ENCODE data around the gene RBPMS2. TPM values are rescaled to one million over a fixed set of nuclear protein-coding genes. Genes with fewer than 3 reads are reported as not detected.

Gene RBPMS2
- total and polyA plus RNA-seq, 9 donors, result 1.1 to 23.8 (median 10.4) TPM

DNA sequence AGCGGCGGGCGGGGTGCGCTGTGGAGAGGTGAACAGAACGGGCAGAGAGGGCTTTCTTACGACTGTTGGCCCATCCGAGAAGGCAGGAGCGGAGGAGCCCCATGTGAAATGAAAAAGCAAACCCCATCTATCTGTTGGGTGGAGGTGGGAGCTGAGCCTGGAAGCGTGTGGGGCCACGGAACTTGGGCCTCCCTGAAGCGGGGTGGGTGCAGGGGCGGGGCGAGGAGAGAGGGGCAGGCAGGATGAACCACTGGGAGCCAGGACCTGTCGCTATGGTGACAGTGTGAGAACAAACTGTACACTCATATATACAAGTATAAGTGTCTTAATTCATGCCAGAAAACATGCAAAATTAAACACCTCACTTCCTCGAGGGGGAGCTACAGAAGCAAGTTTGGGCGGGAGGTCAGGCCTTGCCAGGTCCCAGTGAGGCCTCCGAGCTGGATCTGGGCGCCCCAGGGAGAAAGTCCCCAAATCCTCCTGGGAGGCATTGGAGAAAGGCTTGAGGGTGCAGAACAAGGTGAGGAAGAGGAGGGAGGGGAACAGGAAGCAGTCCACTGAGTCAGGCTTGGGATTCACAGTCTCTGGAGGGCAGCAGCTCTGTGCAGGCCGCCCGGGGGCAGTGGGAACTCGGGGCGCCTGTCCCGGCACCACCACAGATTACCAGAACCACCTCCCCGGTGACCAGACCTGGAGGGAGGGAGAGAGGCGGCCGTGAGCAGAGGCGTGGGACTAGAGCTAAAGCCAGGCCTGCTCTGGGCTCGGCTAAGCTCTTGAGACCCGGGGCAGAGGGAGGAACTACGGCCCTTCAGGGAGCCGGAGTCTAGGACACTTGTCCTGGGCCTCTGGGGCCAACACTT, 34.8 kb downstream of the RBPMS2 start:
- H3K4me1 ChIP-seq (ENCODE audit: insufficient read depth), result peaks cover 15% of the 10 kb centered on the region
- no peaks in the 10 kb centered on the region for H3K9me3 ChIP-seq
- WGBS, 3 donors, result 33 to 49% (median 38%) methylated on average over 30 to 31 of the region's 31 CpGs
- no peak overlapping the region for H3K4me3 ChIP-seq
- H3K27me3 ChIP-seq, result no peaks in the 10 kb centered on the region
- peak overlapping the region in 1 of 2 donors; percentile 60 for H3K27ac ChIP-seq
- intact Hi-C loops (cut with DNase I), result loop anchor here in 1 of 4 donors (2.0 kb wide), 1 partner anchor 66 kb away; no protein-coding TSS in a partner anchor
- no peak for TF ChIP-seq POLR2A (IDR thresholded peaks at IDR 0.05)
- peak in 2 of 3 donors; percentile 31 to 44 for TF ChIP-seq CTCF (IDR thresholded peaks at IDR 0.05)
- peak in 4 of 5 donors; percentile 67 to 86 (median 79) for DNase-seq
- no peaks in the 10 kb centered on the region for H3K36me3 ChIP-seq

GRCh38 chr15:64739577-64740143, 35.7 kb downstream of the RBPMS2 start:
- Histone ChIP-seq H3K9me3 (no peaks in the 10 kb centered on the region), H3K4me3 (no peak overlapping the region), H3K27me3 (no peaks in the 10 kb centered on the region), H3K4me1 (ENCODE audit: insufficient read depth) (peaks cover 15% of the 10 kb centered on the region), H3K36me3 (no peaks in the 10 kb centered on the region), H3K27ac (peak overlapping the region in 1 of 2 donors; percentile 60)
- WGBS, 3 donors, result 14 to 26% (median 19%) methylated on average over 9 of the region's 9 CpGs
- intact Hi-C loops (cut with DNase I), result loop anchor here in 3 of 4 donors (2.0 to 10.0 kb wide), 4 partner anchors 67 to 295 kb away; no protein-coding TSS in a partner anchor
- no peak for TF ChIP-seq CTCF (IDR thresholded peaks at IDR 0.05)
- TF ChIP-seq POLR2A (IDR thresholded peaks at IDR 0.05), result no peak
- no peak for TF ChIP-seq EP300 (IDR thresholded peaks at IDR 0.05)
- DNase-seq, result peak in 3 of 5 donors; percentile 28 to 51 (median 50)

- intact Hi-C loops (cut with DNase I), result loop anchor here in 3 of 4 donors (5.0 to 10.0 kb wide), 3 partner anchors 68 to 296 kb away; no protein-coding TSS in a partner anchor
- DNase-seq, result peak; percentile 46 to 72 (median 67)
- TF ChIP-seq CTCF (IDR thresholded peaks at IDR 0.05) (no peak), EP300 (IDR thresholded peaks at IDR 0.05) (no peak), POLR2A (IDR thresholded peaks at IDR 0.05) (no peak)
- WGBS, 3 donors, result 21 to 32% (median 25%) methylated on average over 4 to 7 of the region's 7 CpGs
- Histone ChIP-seq H3K9me3 (no peaks in the 10 kb centered on the region), H3K4me3 (no peak overlapping the region), H3K27ac (peak overlapping the region in 1 of 2 donors; percentile 60), H3K36me3 (no peaks in the 10 kb centered on the region), H3K4me1 (ENCODE audit: insufficient read depth) (peaks cover 15% of the 10 kb centered on the region), H3K27me3 (no peaks in the 10 kb centered on the region)
Observed at GRCh38 chr15:64739156-64739555, 36.2 kb downstream of the RBPMS2 start.

- no peaks in the 10 kb centered on the region for H3K27me3 ChIP-seq
- H3K36me3 ChIP-seq, result no peaks in the 10 kb centered on the region
- no peak overlapping the region for H3K4me3 ChIP-seq
- WGBS, 3 donors, result 66 to 78% (median 70%) methylated on average over 27 of the region's 27 CpGs
- H3K27ac ChIP-seq, result no peak overlapping the region
- H3K9me3 ChIP-seq, result no peaks in the 10 kb centered on the region
- peaks cover 15% of the 10 kb centered on the region for H3K4me1 ChIP-seq (ENCODE audit: insufficient read depth)
- intact Hi-C loops (cut with DNase I), result loop anchor here in 3 of 4 donors (5.0 to 10.0 kb wide), 3 partner anchors 69 to 296 kb away; no protein-coding TSS in a partner anchor
- no peak for TF ChIP-seq EP300 (IDR thresholded peaks at IDR 0.05)
- TF ChIP-seq POLR2A (IDR thresholded peaks at IDR 0.05), result no peak
- no peak for TF ChIP-seq CTCF (IDR thresholded peaks at IDR 0.05)
- peak in 1 of 5 donors; percentile 44 for DNase-seq
Observed at GRCh38 chr15:64738226-64739095, 36.9 kb downstream of the RBPMS2 start.
